Stimulated activated CD8-positive, alpha-beta memory T cell treated with anti-CD3 and anti-CD28 coated beads, Interleukin-4, amount 100 ng/mL, for 48 hours (primary cell): Measurements from ENCODE around the gene CEP85.
"Not testable (repeated sequence)": the region's sequence is repeated elsewhere in the genome, so short reads cannot be mapped to it uniquely, and the experiment has no call there.

Experiments
- DNase-seq: peaks from one replicate; pipeline ENCODE4 v3.0.0-alpha.2; 2020

The CEP85 gene

GRCh38 chr1:26225033-26225831 lies 8.8 kb upstream of the CEP85 start:
- DNase-seq, result peak; percentile 70

GRCh38 chr1:26230682-26231081 lies 3.3 kb upstream of the CEP85 start:
- not testable (repeated sequence) for DNase-seq

- peak; percentile 31 for DNase-seq
Observed at GRCh38 chr1:26234644-26235370, 807 bp downstream of the CEP85 start.

- no peak for DNase-seq
Observed at GRCh38 chr1:26237230-26237966, 3.4 kb downstream of the CEP85 start.

GRCh38 chr1:26239936-26240335 lies 5.9 kb downstream of the CEP85 start:
- DNase-seq, result no peak

GRCh38 chr1:26252718-26253117 lies 18.7 kb downstream of the CEP85 start:
- DNase-seq, result no peak

- DNase-seq, result no peak
Observed at GRCh38 chr1:26254404-26254803, 20.4 kb downstream of the CEP85 start.

- no peak for DNase-seq
Observed at GRCh38 chr1:26257222-26257621, 23.2 kb downstream of the CEP85 start.

- DNase-seq, result no peak
Observed at GRCh38 chr1:26259005-26259404, 25.0 kb downstream of the CEP85 start.

- DNase-seq, result no peak
Observed at GRCh38 chr1:26259578-26259977, 25.6 kb downstream of the CEP85 start.

- DNase-seq, result no peak
Observed at GRCh38 chr1:26263212-26263611, 29.2 kb downstream of the CEP85 start.

- no peak for DNase-seq
Observed at GRCh38 chr1:26265405-26265804, 31.4 kb downstream of the CEP85 start.

- no peak for DNase-seq
Observed at GRCh38 chr1:26268290-26269197, 34.5 kb downstream of the CEP85 start.

GRCh38 chr1:26269198-26269550 lies 35.2 kb downstream of the CEP85 start:
- no peak for DNase-seq

GRCh38 chr1:26274801-26275425 lies 40.9 kb downstream of the CEP85 start:
- DNase-seq, result peak; percentile 47

GRCh38 chr1:26275580-26276431 lies 41.8 kb downstream of the CEP85 start:
- peak; percentile 89 for DNase-seq

GRCh38 chr1:26276432-26276838 lies 42.4 kb downstream of the CEP85 start:
- no peak for DNase-seq

GRCh38 chr1:26277261-26277661 lies 43.3 kb downstream of the CEP85 start:
- no peak for DNase-seq

GRCh38 chr1:26277719-26278118 lies 43.7 kb downstream of the CEP85 start:
- no peak for DNase-seq

GRCh38 chr1:26278303-26278702 lies 44.3 kb downstream of the CEP85 start:
- no peak for DNase-seq
